SK-N-MC (cell line): ENCODE data around the gene PAPPA2.

Experiments
- EZH2 ChIP-seq: fragments of 200-600 bp; sonication (generic); IDR thresholded peaks from one replicate; pipeline ENCODE4 v1.6.1; 2017; ENCODE audit warnings: antibody characterized with exemption
- FOXP2 ChIP-seq: optimal IDR thresholded peaks from 2 replicates; pipeline ENCODE3; 2011; ENCODE audit warnings: mild to moderate bottlenecking, moderate library complexity; ENCODE audit not compliant: insufficient read depth; ENCODE audit errors: extremely low read length, control extremely low read depth
- POLR2AphosphoS5 ChIP-seq: IDR thresholded peaks from 2 replicates; pipeline ENCODE4 v1.6.1; 2012; ENCODE audit warnings: mild to moderate bottlenecking, low read depth, low read length, borderline replicate concordance

DNA sequence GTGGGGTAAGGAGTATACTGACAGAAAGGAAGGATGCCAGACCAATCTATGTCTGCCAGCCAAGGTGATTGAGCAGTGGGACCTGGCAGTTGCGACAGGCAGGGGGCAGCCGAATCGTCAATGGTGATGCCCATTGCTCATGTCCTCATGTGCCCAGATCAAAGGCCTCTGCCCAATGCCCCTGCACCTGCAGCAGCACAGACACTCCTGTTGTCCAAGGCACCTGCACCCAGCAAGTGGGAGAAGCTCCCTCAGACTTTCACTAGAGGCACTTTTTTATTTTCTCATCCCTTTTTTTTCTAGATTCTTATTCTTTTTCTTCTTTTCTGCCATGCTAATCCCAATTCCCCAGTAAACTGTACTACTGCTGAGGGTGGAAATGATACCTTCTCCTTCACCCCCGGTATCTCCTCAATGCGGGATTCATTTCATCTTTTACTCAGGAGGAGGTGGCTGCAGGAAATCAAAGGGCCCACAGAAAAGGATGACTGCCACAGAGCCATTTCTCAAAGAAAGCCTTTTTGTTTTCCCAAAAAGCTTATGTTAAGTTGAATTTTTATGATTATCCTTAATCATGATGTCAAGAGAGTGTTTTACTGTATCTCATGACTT, 332.0 kb downstream of the PAPPA2 start:
- TF ChIP-seq EZH2 (no peak), POLR2AphosphoS5 (no peak), FOXP2 (no peak)
